GM23338 (cell line): ENCODE data around the gene CHST13. TPM values are rescaled to one million over a fixed set of nuclear protein-coding genes. Genes with fewer than 3 reads are reported as not detected.

Source experiments
- ATAC-seq: fragments of 200-7000 bp; cut with Tn5 transposase; 3 replicates; pipeline ENCODE4 v1.9.1; 2020
- DNase-seq: peaks from one replicate; pipeline ENCODE4 v3.0.0-alpha.2; 2015; ENCODE audit warnings: low spot score
- H2AFZ ChIP-seq: fragments of 200-600 bp; sonication (generic); 2 replicates; pipeline ENCODE4 v1.8.0; 2016; ENCODE audit warnings: antibody characterized with exemption, mild to moderate bottlenecking, moderate library complexity
- H3F3A ChIP-seq: fragments of 200-600 bp; sonication (generic); replicated peaks from 2 replicates; pipeline ENCODE4 v1.8.0; 2017; ENCODE audit warnings: antibody characterized with exemption, mixed run types, low read depth
- H3K27ac ChIP-seq: fragments of 200-600 bp; sonication (generic); 2 replicates; pipeline ENCODE4 v1.6.1; 2016; ENCODE audit warnings: low read depth
- H3K27me3 ChIP-seq: fragments of 200-600 bp; sonication (generic); 2 replicates; pipeline ENCODE4 v1.8.0; 2016; ENCODE audit warnings: mild to moderate bottlenecking, mixed run types, moderate library complexity; ENCODE audit not compliant: insufficient read depth
- H3K36me3 ChIP-seq: fragments of 200-600 bp; sonication (generic); 2 replicates; pipeline ENCODE4 v1.8.0; 2016; ENCODE audit warnings: mild to moderate bottlenecking; ENCODE audit not compliant: insufficient read depth
- H3K4me1 ChIP-seq: fragments of 200-600 bp; sonication (generic); 2 replicates; pipeline ENCODE4 v1.8.0; 2016; ENCODE audit warnings: mild to moderate bottlenecking, moderate library complexity; ENCODE audit not compliant: insufficient read depth
- H3K4me2 ChIP-seq: fragments of 200-600 bp; sonication (generic); 2 replicates; pipeline ENCODE4 v1.7.1; 2017; ENCODE audit warnings: mixed run types
- H3K4me3 ChIP-seq: fragments of 200-600 bp; sonication (generic); 2 replicates; pipeline ENCODE4 v1.6.1; 2016; ENCODE audit warnings: mixed run types
- H3K79me2 ChIP-seq: fragments of 200-600 bp; sonication (generic); replicated peaks from 2 replicates; pipeline ENCODE4 v1.8.0; 2017; ENCODE audit warnings: mild to moderate bottlenecking; ENCODE audit not compliant: insufficient read depth
- H3K9me2 ChIP-seq: fragments of 200-600 bp; sonication (generic); 2 replicates; pipeline ENCODE4 v1.8.0; 2017; ENCODE audit not compliant: insufficient read depth
- H4K20me1 ChIP-seq: fragments of 200-600 bp; sonication (generic); replicated peaks from 2 replicates; pipeline ENCODE4 v1.8.0; 2017; ENCODE audit warnings: mild to moderate bottlenecking; ENCODE audit not compliant: insufficient read depth
- H3K27ac Mint-ChIP-seq: 2 replicates; pipeline ENCODE4 v1.8.0; 2020; ENCODE audit warnings: inconsistent platforms, mild to moderate bottlenecking, moderate library complexity, mixed read lengths
- H3K27me3 Mint-ChIP-seq: 3 replicates; pipeline ENCODE4 v1.8.0; 2022; ENCODE audit warnings: low read depth, mild to moderate bottlenecking, moderate library complexity, mixed read lengths, inconsistent platforms; ENCODE audit not compliant: insufficient read depth, poor library complexity
- H3K36me3 Mint-ChIP-seq: 3 replicates; pipeline ENCODE4 v1.8.0; 2021; ENCODE audit warnings: low read depth, mild to moderate bottlenecking, inconsistent platforms, moderate library complexity, mixed read lengths
- H3K4me1 Mint-ChIP-seq: 3 replicates; pipeline ENCODE4 v1.8.0; 2020; ENCODE audit warnings: mild to moderate bottlenecking, inconsistent platforms, mixed read lengths
- H3K4me3 Mint-ChIP-seq: 3 replicates; pipeline ENCODE4 v1.8.0; 2021; ENCODE audit warnings: moderate library complexity, mild to moderate bottlenecking, inconsistent platforms, mixed read lengths
- H3K9me3 Mint-ChIP-seq: 3 replicates; pipeline ENCODE4 v1.8.0; 2020; ENCODE audit warnings: moderate library complexity, mild to moderate bottlenecking, inconsistent platforms, mixed read lengths
- CTCF ChIP-seq, 2 experiments: fragments of 200-600 bp in 1 of 2; sonication (generic) in 1 of 2; conservative IDR thresholded peaks; 2 replicates each; pipeline versions ENCODE4 v1.5.1 to v1.6.1; 2016 to 2017; ENCODE audit warnings: antibody characterized with exemption in 2 of 2, low read depth in 2 of 2, mild to moderate bottlenecking in 2 of 2, moderate library complexity in 1 of 2
- ETS1 ChIP-seq: IDR thresholded peaks from 2 replicates; pipeline ENCODE4 v1.6.1; 2016; ENCODE audit warnings: antibody characterized with exemption
- EZH2 ChIP-seq: fragments of 200-600 bp; sonication (generic); IDR thresholded peaks from one replicate; pipeline ENCODE4 v1.8.0; 2017; ENCODE audit warnings: antibody characterized with exemption, mild to moderate bottlenecking, low read depth; ENCODE audit not compliant: unreplicated experiment
- EZH2phosphoT487 ChIP-seq: fragments of 200-600 bp; sonication (generic); IDR thresholded peaks from one replicate; pipeline ENCODE4 v1.8.1; 2018; ENCODE audit warnings: antibody characterized with exemption; ENCODE audit not compliant: unreplicated experiment
- NANOG ChIP-seq: IDR thresholded peaks from 2 replicates; pipeline ENCODE4 v1.6.1; 2016; ENCODE audit warnings: antibody characterized with exemption, borderline replicate concordance
- POLR2AphosphoS5 ChIP-seq: IDR thresholded peaks from 2 replicates; pipeline ENCODE4 v1.6.1; 2016; ENCODE audit warnings: antibody characterized with exemption, low read depth
- STAT1 ChIP-seq: IDR thresholded peaks from one replicate; pipeline ENCODE4 v1.6.1; 2016; ENCODE audit warnings: antibody characterized with exemption; ENCODE audit not compliant: unreplicated experiment
- ZNF114 ChIP-seq: fragments of 250-450 bp; sonication (Bioruptor Pico); IDR thresholded peaks from 2 replicates; pipeline ENCODE4 v1.5.0; 2020; ENCODE audit warnings: mild to moderate bottlenecking, moderate library complexity
- ZNF331 ChIP-seq: fragments of 250-450 bp; sonication (Bioruptor Pico); IDR thresholded peaks from 2 replicates; pipeline ENCODE4 v1.5.0; 2020; ENCODE audit warnings: low read depth, mild to moderate bottlenecking, moderate library complexity
- polyA plus RNA-seq: library from polyadenylated mRNA; unstranded; fragments of >200 nt; fragmentation: Nextera tagmentation; extraction: Ambion mirVana; gene quantifications from 2 replicates; pipeline ENCODE4 v1.2.1, GENCODE V29; 2016
- total RNA-seq: library from RNA; depleted of rRNA; stranded (reverse); fragments of >200 nt; shearing (Covaris generic); gene quantifications from 2 replicates; pipeline ENCODE4 v1.2.3, GENCODE V29; 2014

CHST13 gene
- total and polyA plus RNA-seq, 2 experiments from 2014 or later, result 3.7 to 8.4 TPM

DNA sequence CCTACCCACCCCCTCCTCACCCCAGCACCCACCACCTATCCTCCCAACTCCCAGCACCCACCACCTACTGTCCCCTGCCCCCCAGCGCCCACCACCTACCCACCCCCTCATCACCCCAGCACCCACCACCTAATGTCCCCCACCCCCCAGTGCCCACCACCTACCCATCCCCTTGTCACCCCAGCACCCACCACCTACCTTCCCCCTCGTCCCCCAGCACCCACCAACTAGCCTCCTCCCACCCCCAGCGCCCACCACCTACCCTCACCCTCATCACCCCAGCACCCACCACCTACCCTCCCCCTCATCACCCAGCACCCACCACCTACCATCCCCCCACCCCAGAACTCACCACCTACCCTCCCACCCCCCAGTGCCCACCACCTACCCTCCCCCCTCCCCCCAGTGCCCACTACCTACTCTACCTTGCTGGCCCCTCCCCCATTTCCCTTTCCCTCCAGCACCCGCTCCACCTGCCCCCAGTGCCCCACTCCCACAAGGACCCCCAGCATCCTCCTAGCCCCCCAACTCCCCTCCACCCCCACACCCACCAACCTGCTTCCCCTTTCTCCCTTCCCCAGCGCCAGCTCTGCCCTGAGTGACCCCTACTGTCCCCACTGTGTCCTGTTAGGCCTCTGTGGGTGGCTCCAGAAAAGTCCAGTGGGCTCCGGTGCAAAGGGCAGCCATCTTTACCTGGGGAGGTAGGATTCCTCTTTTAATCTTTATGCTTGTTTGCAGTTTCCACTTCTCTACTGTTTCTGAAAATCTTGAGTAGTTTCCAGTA, 7.6 kb upstream of the CHST13 start:
- H3K4me1 Mint-ChIP-seq, result no peaks in the 10 kb centered on the region; the same call in 2 of the 3 replicates
- no peaks in the 10 kb centered on the region for H3K9me3 Mint-ChIP-seq
- Histone ChIP-seq H4K20me1 (no peaks in the 10 kb centered on the region), H3K9me2 (no peaks in the 10 kb centered on the region), H3K36me3 (no peaks in the 10 kb centered on the region), H3K27ac (no peak overlapping the region), H3K4me3 (no peak overlapping the region), H3K4me2 (no peak overlapping the region), H3K27me3 (no peaks in the 10 kb centered on the region), H3F3A (no peaks in the 10 kb centered on the region), H3K79me2 (no peaks in the 10 kb centered on the region), H2AFZ (no peak overlapping the region), H3K4me1 (no peaks in the 10 kb centered on the region)
- ATAC-seq (no peak), DNase-seq (no peak)
- H3K36me3 Mint-ChIP-seq, result no peaks in the 10 kb centered on the region
- H3K27me3 Mint-ChIP-seq, result peaks cover 6% of the 10 kb centered on the region
- no peak overlapping the region for H3K27ac Mint-ChIP-seq
- TF ChIP-seq POLR2AphosphoS5 (no peak), STAT1 (no peak), CTCF (conservative IDR thresholded peaks at IDR 0.05; ENCODE audit: low read depth in 2 of 2) (no peak), ZNF114 (CRISPR knock-in tag) (no peak), ETS1 (no peak), ZNF331 (CRISPR knock-in tag) (no peak)
- H3K4me3 Mint-ChIP-seq, result no peak overlapping the region

- TF ChIP-seq POLR2AphosphoS5, result no peak
- TF ChIP-seq NANOG, result no peak
- TF ChIP-seq CTCF (conservative IDR thresholded peaks at IDR 0.05; ENCODE audit: low read depth in 2 of 2), result no peak
- no peak for TF ChIP-seq STAT1
- no peak for TF ChIP-seq EZH2
- TF ChIP-seq EZH2phosphoT487, result no peak
- ATAC-seq, result no peak
These were observed 7.0 kb upstream of the CHST13 start for GRCh38 chr3:126516936-126517290.

More at GRCh38 chr3:126516936-126517290, 7.0 kb upstream of the CHST13 start:
- Histone ChIP-seq H3F3A (no peaks in the 10 kb centered on the region), H3K4me1 (no peaks in the 10 kb centered on the region), H2AFZ (no peak overlapping the region), H4K20me1 (no peaks in the 10 kb centered on the region), H3K27me3 (no peaks in the 10 kb centered on the region), H3K9me2 (no peaks in the 10 kb centered on the region), H3K79me2 (no peaks in the 10 kb centered on the region), H3K27ac (no peak overlapping the region), H3K4me3 (no peak overlapping the region), H3K36me3 (no peaks in the 10 kb centered on the region), H3K4me2 (no peak overlapping the region)
- no peak for DNase-seq
- no peak overlapping the region for H3K4me3 Mint-ChIP-seq
- peaks cover 6% of the 10 kb centered on the region for H3K27me3 Mint-ChIP-seq
- no peak overlapping the region for H3K27ac Mint-ChIP-seq
- H3K9me3 Mint-ChIP-seq, result no peaks in the 10 kb centered on the region
- no peaks in the 10 kb centered on the region for H3K4me1 Mint-ChIP-seq
- H3K36me3 Mint-ChIP-seq, result no peaks in the 10 kb centered on the region
